Type B pancreatic cell (in vitro differentiated cells): ENCODE measurements around the gene EHD1. TPM values are rescaled to one million over a fixed set of nuclear protein-coding genes. Genes with fewer than 3 reads are reported as not detected.

Experiments
- DNase-seq: peaks from one replicate; pipeline ENCODE4 v3.0.0; 2021; ENCODE audit warnings: mixed read lengths; ENCODE audit not compliant: unreplicated experiment; ENCODE audit errors: extremely low spot score
- H3K27ac Mint-ChIP-seq: 2 replicates; pipeline ENCODE4 v1.8.0; 2021; ENCODE audit warnings: mild to moderate bottlenecking, mixed read lengths
- H3K27me3 Mint-ChIP-seq: 2 replicates; pipeline ENCODE4 v1.8.0; 2021; ENCODE audit warnings: mixed read lengths
- H3K36me3 Mint-ChIP-seq: 2 replicates; pipeline ENCODE4 v1.8.0; 2021; ENCODE audit warnings: mixed read lengths
- H3K4me1 Mint-ChIP-seq: one replicate; pipeline ENCODE4 v1.8.0; 2021; ENCODE audit warnings: mixed read lengths; ENCODE audit not compliant: unreplicated experiment
- H3K4me3 Mint-ChIP-seq: 2 replicates; pipeline ENCODE4 v1.8.0; 2021; ENCODE audit warnings: mild to moderate bottlenecking, mixed read lengths
- H3K9me3 Mint-ChIP-seq: 2 replicates; pipeline ENCODE4 v1.8.0; 2021; ENCODE audit warnings: mixed read lengths
- total RNA-seq: library from RNA; stranded (reverse); gene quantifications from 2 replicates; pipeline ENCODE4 v1.2.1, GENCODE V29; 2021; ENCODE audit warnings: low replicate concordance
- TF ChIP-seq, protein P1 (sequence below): fragments of 200-600 bp; sonication (generic); conservative IDR thresholded peaks from 2 replicates; pipeline ENCODE4 v1.5.0; 2021; ENCODE audit warnings: antibody characterized with exemption, mild to moderate bottlenecking

Gene EHD1
- total RNA-seq, 1 donor from 2014 or later, result 86.6 TPM

DNA sequence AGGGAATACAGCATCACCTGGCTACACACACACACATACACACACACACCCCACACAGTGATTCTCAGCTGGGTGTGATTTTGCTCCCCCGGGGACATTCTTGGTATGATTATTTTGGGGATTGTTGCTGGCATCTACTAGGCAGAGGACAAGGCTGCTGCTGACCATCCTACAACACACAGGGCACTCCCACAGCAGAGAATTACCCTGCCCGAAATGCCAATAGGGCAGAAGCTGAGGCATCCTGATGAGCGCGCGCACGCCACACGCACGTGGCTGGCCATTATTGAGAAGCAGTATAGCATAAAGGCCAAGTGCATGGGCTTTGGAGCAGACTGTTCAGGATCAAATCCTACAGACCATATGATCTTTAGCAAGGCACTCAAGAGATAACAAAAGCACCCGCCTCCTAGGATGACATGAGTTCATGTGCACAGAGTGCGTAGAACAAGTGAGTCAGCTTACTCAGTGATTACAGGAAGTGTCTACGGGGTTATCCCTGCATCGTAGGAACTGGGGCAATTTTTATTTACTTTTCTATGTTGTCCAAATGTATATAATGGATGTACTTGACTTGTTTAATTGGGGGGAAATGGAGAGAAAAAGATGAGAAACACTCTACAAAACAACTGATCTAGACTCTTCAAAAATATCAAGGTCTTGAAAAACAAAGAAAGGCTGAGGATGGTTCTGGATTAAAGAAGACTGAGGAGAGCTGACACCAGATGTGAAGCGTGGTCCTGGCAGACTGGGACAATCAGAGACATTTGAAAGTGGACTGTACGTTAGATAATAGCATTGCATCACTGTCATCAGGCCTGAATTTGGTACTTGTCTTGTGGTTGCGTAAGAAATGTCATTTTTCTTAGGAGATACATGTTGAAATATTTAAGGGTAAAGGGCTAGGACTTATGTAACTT lies 7.2 kb upstream of the EHD1 start:
- no peak for DNase-seq
- no peaks in the 10 kb centered on the region for H3K9me3 Mint-ChIP-seq
- peak overlapping the region; percentile 43 for H3K27ac Mint-ChIP-seq
- no peak overlapping the region for H3K4me3 Mint-ChIP-seq
- no peaks in the 10 kb centered on the region for H3K27me3 Mint-ChIP-seq
- H3K4me1 Mint-ChIP-seq, result peaks cover 24% of the 10 kb centered on the region
- TF ChIP-seq, protein P1, sequence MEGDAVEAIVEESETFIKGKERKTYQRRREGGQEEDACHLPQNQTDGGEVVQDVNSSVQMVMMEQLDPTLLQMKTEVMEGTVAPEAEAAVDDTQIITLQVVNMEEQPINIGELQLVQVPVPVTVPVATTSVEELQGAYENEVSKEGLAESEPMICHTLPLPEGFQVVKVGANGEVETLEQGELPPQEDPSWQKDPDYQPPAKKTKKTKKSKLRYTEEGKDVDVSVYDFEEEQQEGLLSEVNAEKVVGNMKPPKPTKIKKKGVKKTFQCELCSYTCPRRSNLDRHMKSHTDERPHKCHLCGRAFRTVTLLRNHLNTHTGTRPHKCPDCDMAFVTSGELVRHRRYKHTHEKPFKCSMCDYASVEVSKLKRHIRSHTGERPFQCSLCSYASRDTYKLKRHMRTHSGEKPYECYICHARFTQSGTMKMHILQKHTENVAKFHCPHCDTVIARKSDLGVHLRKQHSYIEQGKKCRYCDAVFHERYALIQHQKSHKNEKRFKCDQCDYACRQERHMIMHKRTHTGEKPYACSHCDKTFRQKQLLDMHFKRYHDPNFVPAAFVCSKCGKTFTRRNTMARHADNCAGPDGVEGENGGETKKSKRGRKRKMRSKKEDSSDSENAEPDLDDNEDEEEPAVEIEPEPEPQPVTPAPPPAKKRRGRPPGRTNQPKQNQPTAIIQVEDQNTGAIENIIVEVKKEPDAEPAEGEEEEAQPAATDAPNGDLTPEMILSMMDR, result no peak
- H3K36me3 Mint-ChIP-seq, result no peaks in the 10 kb centered on the region

DNA sequence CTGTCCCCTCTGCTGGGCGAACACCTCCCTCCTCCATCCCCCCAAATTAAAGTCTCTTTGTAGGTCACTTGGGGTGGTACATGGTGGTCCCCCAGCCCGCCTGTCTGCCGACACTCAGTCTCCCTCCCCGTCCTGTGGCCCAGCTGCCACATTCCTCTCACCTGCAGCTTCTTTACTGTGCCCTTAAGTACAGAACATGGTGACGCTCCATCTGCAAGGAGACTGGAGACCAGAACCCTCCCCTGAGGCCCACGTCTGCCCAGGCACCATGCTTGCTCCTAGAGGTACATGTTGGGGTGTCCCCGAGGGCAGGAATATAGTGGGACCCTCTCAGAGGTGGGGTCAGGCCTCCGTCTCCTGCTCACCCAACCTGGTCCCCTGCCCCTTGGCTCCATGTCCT lies 5.6 kb upstream of the EHD1 start:
- no peak for DNase-seq
- TF ChIP-seq, protein P1, result no peak
- no peaks in the 10 kb centered on the region for H3K36me3 Mint-ChIP-seq
- H3K4me1 Mint-ChIP-seq, result peaks cover 29% of the 10 kb centered on the region
- H3K27ac Mint-ChIP-seq, result no peak overlapping the region
- H3K9me3 Mint-ChIP-seq, result no peaks in the 10 kb centered on the region
- no peaks in the 10 kb centered on the region for H3K27me3 Mint-ChIP-seq
- H3K4me3 Mint-ChIP-seq, result no peak overlapping the region

GRCh38 chr11:64883575-64883974 lies 5.2 kb upstream of the EHD1 start:
- Mint-ChIP-seq H3K4me1 (peaks cover 29% of the 10 kb centered on the region), H3K36me3 (no peaks in the 10 kb centered on the region), H3K27ac (no peak overlapping the region), H3K9me3 (no peaks in the 10 kb centered on the region), H3K4me3 (no peak overlapping the region), H3K27me3 (no peaks in the 10 kb centered on the region)
- TF ChIP-seq, protein P1, result no peak
- no peak for DNase-seq

DNA sequence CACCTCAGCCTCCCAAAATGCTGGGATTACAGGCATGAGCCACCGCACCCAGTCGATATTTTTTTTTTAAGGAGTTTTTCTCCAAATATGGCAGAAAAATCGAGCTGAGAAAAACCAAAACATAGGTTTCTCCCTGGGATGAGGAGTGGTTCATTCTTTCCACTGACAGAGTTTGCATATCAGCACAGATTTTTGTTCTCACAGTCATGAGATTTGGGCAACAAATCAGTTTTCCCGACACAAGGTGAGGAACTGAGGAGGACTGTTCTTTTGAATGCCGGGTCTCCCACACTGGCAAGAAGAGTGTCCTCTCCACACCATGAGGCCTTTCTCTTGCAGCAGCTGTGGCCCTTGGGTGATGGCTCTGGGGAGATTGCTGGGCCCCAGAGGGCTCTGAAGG lies 3.8 kb upstream of the EHD1 start:
- Mint-ChIP-seq H3K36me3 (no peaks in the 10 kb centered on the region), H3K9me3 (no peaks in the 10 kb centered on the region), H3K4me3 (no peak overlapping the region), H3K27me3 (no peaks in the 10 kb centered on the region), H3K4me1 (peaks cover 23% of the 10 kb centered on the region), H3K27ac (no peak overlapping the region)
- TF ChIP-seq, protein P1, result no peak
- no peak for DNase-seq

DNA sequence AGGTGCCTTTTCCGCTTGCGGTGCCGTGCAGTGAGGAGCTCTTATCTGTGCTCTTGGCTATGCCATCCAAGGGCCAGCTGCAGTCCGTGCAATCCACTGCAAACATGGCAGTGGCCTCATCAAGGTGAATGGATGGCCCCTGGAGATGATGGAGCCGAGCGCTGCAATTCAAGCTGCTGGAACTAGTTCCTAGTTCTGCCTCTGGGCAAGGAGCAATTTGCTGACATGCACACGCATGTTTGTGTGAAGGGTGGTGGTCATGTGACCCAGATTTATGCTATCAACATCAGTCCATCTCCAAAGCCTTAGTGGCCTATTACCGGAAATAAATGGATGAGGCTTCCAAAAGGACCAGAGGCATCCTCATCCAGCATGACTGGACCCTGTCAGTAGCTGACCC lies 3.1 kb upstream of the EHD1 start:
- TF ChIP-seq, protein P1, result no peak
- Mint-ChIP-seq H3K27ac (peak overlapping the region; percentile 99), H3K27me3 (no peaks in the 10 kb centered on the region), H3K4me3 (peak overlapping the region; percentile 99), H3K36me3 (no peaks in the 10 kb centered on the region), H3K9me3 (no peaks in the 10 kb centered on the region), H3K4me1 (peaks cover 29% of the 10 kb centered on the region)
- no peak for DNase-seq
